GM23338 (cell line): ENCODE measurements around the gene ALX1. TPM values are rescaled to one million over a fixed set of nuclear protein-coding genes. Genes with fewer than 3 reads are reported as not detected.

Experiments used
- ATAC-seq: fragments of 200-7000 bp; cut with Tn5 transposase; 3 replicates; pipeline ENCODE4 v1.9.1; 2020
- DNase-seq: peaks from one replicate; pipeline ENCODE4 v3.0.0-alpha.2; 2015; ENCODE audit warnings: low spot score
- H2AFZ ChIP-seq: fragments of 200-600 bp; sonication (generic); 2 replicates; pipeline ENCODE4 v1.8.0; 2016; ENCODE audit warnings: antibody characterized with exemption, mild to moderate bottlenecking, moderate library complexity
- H3F3A ChIP-seq: fragments of 200-600 bp; sonication (generic); replicated peaks from 2 replicates; pipeline ENCODE4 v1.8.0; 2017; ENCODE audit warnings: antibody characterized with exemption, mixed run types, low read depth
- H3K27ac ChIP-seq: fragments of 200-600 bp; sonication (generic); 2 replicates; pipeline ENCODE4 v1.6.1; 2016; ENCODE audit warnings: low read depth
- H3K27me3 ChIP-seq: fragments of 200-600 bp; sonication (generic); 2 replicates; pipeline ENCODE4 v1.8.0; 2016; ENCODE audit warnings: mild to moderate bottlenecking, mixed run types, moderate library complexity; ENCODE audit not compliant: insufficient read depth
- H3K36me3 ChIP-seq: fragments of 200-600 bp; sonication (generic); 2 replicates; pipeline ENCODE4 v1.8.0; 2016; ENCODE audit warnings: mild to moderate bottlenecking; ENCODE audit not compliant: insufficient read depth
- H3K4me1 ChIP-seq: fragments of 200-600 bp; sonication (generic); 2 replicates; pipeline ENCODE4 v1.8.0; 2016; ENCODE audit warnings: mild to moderate bottlenecking, moderate library complexity; ENCODE audit not compliant: insufficient read depth
- H3K4me2 ChIP-seq: fragments of 200-600 bp; sonication (generic); 2 replicates; pipeline ENCODE4 v1.7.1; 2017; ENCODE audit warnings: mixed run types
- H3K4me3 ChIP-seq: fragments of 200-600 bp; sonication (generic); 2 replicates; pipeline ENCODE4 v1.6.1; 2016; ENCODE audit warnings: mixed run types
- H3K79me2 ChIP-seq: fragments of 200-600 bp; sonication (generic); replicated peaks from 2 replicates; pipeline ENCODE4 v1.8.0; 2017; ENCODE audit warnings: mild to moderate bottlenecking; ENCODE audit not compliant: insufficient read depth
- H3K9me2 ChIP-seq: fragments of 200-600 bp; sonication (generic); 2 replicates; pipeline ENCODE4 v1.8.0; 2017; ENCODE audit not compliant: insufficient read depth
- H4K20me1 ChIP-seq: fragments of 200-600 bp; sonication (generic); replicated peaks from 2 replicates; pipeline ENCODE4 v1.8.0; 2017; ENCODE audit warnings: mild to moderate bottlenecking; ENCODE audit not compliant: insufficient read depth
- H3K27ac Mint-ChIP-seq: 2 replicates; pipeline ENCODE4 v1.8.0; 2020; ENCODE audit warnings: inconsistent platforms, mild to moderate bottlenecking, moderate library complexity, mixed read lengths
- H3K27me3 Mint-ChIP-seq: 3 replicates; pipeline ENCODE4 v1.8.0; 2022; ENCODE audit warnings: low read depth, mild to moderate bottlenecking, moderate library complexity, mixed read lengths, inconsistent platforms; ENCODE audit not compliant: insufficient read depth, poor library complexity
- H3K36me3 Mint-ChIP-seq: 3 replicates; pipeline ENCODE4 v1.8.0; 2021; ENCODE audit warnings: low read depth, mild to moderate bottlenecking, inconsistent platforms, moderate library complexity, mixed read lengths
- H3K4me1 Mint-ChIP-seq: 3 replicates; pipeline ENCODE4 v1.8.0; 2020; ENCODE audit warnings: mild to moderate bottlenecking, inconsistent platforms, mixed read lengths
- H3K4me3 Mint-ChIP-seq: 3 replicates; pipeline ENCODE4 v1.8.0; 2021; ENCODE audit warnings: moderate library complexity, mild to moderate bottlenecking, inconsistent platforms, mixed read lengths
- H3K9me3 Mint-ChIP-seq: 3 replicates; pipeline ENCODE4 v1.8.0; 2020; ENCODE audit warnings: moderate library complexity, mild to moderate bottlenecking, inconsistent platforms, mixed read lengths
- EZH2 ChIP-seq: fragments of 200-600 bp; sonication (generic); IDR thresholded peaks from one replicate; pipeline ENCODE4 v1.8.0; 2017; ENCODE audit warnings: antibody characterized with exemption, mild to moderate bottlenecking, low read depth; ENCODE audit not compliant: unreplicated experiment
- JUNB ChIP-seq: IDR thresholded peaks from one replicate; pipeline ENCODE4 v1.6.1; 2016; ENCODE audit warnings: antibody characterized with exemption; ENCODE audit not compliant: unreplicated experiment
- NANOG ChIP-seq: IDR thresholded peaks from 2 replicates; pipeline ENCODE4 v1.6.1; 2016; ENCODE audit warnings: antibody characterized with exemption, borderline replicate concordance
- ZNF114 ChIP-seq: fragments of 250-450 bp; sonication (Bioruptor Pico); IDR thresholded peaks from 2 replicates; pipeline ENCODE4 v1.5.0; 2020; ENCODE audit warnings: mild to moderate bottlenecking, moderate library complexity
- ZNF331 ChIP-seq: fragments of 250-450 bp; sonication (Bioruptor Pico); IDR thresholded peaks from 2 replicates; pipeline ENCODE4 v1.5.0; 2020; ENCODE audit warnings: low read depth, mild to moderate bottlenecking, moderate library complexity
- ZNF462 ChIP-seq: fragments of 250-450 bp; sonication (Bioruptor Pico); IDR thresholded peaks from 2 replicates; pipeline ENCODE4 v1.5.0; 2020; ENCODE audit warnings: mild to moderate bottlenecking, moderate library complexity
- polyA plus RNA-seq: library from polyadenylated mRNA; unstranded; fragments of >200 nt; fragmentation: Nextera tagmentation; extraction: Ambion mirVana; gene quantifications from 2 replicates; pipeline ENCODE4 v1.2.1, GENCODE V29; 2016
- total RNA-seq: library from RNA; depleted of rRNA; stranded (reverse); fragments of >200 nt; shearing (Covaris generic); gene quantifications from 2 replicates; pipeline ENCODE4 v1.2.3, GENCODE V29; 2014
- TF ChIP-seq, protein P1 (sequence below): IDR thresholded peaks from one replicate; pipeline ENCODE4 v1.6.1; 2018; ENCODE audit warnings: antibody characterized with exemption; ENCODE audit not compliant: unreplicated experiment
- TF ChIP-seq, protein P2 (sequence below): IDR thresholded peaks from 2 replicates; pipeline ENCODE4 v1.6.1; 2016; ENCODE audit warnings: antibody characterized with exemption

ALX1 gene
- total and polyA plus RNA-seq, 2 experiments from 2014 or later: 0.49 to 1.1 TPM

DNA sequence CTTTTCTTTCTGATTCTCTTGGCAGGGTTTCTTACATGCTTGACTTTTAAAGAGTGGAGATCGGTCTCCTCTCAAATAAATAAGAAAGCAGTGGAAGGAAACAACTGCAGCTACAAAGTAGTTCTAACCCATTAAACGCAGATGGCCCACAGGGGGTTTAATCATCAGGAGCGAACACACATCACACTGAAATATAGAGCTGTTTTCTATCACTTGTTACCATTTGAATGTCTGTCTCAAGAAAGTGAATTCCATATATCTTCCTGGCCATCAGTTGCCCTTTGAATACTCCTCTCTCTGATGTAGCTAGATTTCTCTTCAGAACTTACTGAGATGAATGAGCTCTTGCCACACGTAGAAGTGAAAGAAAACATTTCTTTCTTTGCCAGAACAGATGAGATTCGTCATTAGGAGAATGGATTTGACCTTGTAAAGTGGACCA lies 29.1 kb downstream of the ALX1 start (continued):
- TF ChIP-seq ZNF462 (no peak), NANOG (no peak), ZNF331 (CRISPR knock-in tag) (no peak), ZNF114 (CRISPR knock-in tag) (no peak)
- TF ChIP-seq, protein P1, sequence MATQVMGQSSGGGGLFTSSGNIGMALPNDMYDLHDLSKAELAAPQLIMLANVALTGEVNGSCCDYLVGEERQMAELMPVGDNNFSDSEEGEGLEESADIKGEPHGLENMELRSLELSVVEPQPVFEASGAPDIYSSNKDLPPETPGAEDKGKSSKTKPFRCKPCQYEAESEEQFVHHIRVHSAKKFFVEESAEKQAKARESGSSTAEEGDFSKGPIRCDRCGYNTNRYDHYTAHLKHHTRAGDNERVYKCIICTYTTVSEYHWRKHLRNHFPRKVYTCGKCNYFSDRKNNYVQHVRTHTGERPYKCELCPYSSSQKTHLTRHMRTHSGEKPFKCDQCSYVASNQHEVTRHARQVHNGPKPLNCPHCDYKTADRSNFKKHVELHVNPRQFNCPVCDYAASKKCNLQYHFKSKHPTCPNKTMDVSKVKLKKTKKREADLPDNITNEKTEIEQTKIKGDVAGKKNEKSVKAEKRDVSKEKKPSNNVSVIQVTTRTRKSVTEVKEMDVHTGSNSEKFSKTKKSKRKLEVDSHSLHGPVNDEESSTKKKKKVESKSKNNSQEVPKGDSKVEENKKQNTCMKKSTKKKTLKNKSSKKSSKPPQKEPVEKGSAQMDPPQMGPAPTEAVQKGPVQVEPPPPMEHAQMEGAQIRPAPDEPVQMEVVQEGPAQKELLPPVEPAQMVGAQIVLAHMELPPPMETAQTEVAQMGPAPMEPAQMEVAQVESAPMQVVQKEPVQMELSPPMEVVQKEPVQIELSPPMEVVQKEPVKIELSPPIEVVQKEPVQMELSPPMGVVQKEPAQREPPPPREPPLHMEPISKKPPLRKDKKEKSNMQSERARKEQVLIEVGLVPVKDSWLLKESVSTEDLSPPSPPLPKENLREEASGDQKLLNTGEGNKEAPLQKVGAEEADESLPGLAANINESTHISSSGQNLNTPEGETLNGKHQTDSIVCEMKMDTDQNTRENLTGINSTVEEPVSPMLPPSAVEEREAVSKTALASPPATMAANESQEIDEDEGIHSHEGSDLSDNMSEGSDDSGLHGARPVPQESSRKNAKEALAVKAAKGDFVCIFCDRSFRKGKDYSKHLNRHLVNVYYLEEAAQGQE: no peak

GRCh38 chr12:85310025-85310424 lies 30.0 kb downstream of the ALX1 start:
- Mint-ChIP-seq H3K4me3 (no peak overlapping the region), H3K27ac (no peak overlapping the region)
- H3K9me2 ChIP-seq: 0 out of 2 replicates have a peak, but pooled peaks cover 2% of the 10 kb centered on the region
- no peak for TF ChIP-seq ZNF114 (CRISPR knock-in tag)
- TF ChIP-seq JUNB: no peak
- TF ChIP-seq, protein P2, sequence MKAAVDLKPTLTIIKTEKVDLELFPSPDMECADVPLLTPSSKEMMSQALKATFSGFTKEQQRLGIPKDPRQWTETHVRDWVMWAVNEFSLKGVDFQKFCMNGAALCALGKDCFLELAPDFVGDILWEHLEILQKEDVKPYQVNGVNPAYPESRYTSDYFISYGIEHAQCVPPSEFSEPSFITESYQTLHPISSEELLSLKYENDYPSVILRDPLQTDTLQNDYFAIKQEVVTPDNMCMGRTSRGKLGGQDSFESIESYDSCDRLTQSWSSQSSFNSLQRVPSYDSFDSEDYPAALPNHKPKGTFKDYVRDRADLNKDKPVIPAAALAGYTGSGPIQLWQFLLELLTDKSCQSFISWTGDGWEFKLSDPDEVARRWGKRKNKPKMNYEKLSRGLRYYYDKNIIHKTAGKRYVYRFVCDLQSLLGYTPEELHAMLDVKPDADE: no peak
- TF ChIP-seq EZH2: no peak
- TF ChIP-seq, protein P1: no peak
- TF ChIP-seq ZNF331 (CRISPR knock-in tag): no peak

More at GRCh38 chr12:85310025-85310424, 30.0 kb downstream of the ALX1 start:
- Histone ChIP-seq H3K27me3 (no peaks in the 10 kb centered on the region), H3K4me2 (no peak overlapping the region), H4K20me1 (no peaks in the 10 kb centered on the region), H3K36me3 (no peaks in the 10 kb centered on the region), H3K27ac (no peak overlapping the region), H3K4me3 (no peak overlapping the region), H2AFZ (no peak overlapping the region), H3F3A (no peaks in the 10 kb centered on the region), H3K4me1 (peaks cover 7% of the 10 kb centered on the region; the same call in 1 of the 2 replicates), H3K79me2 (no peaks in the 10 kb centered on the region)
- H3K36me3 Mint-ChIP-seq: peaks cover 3% of the 10 kb centered on the region; the same call in 1 of the 3 replicates
- H3K27me3 Mint-ChIP-seq: no peaks in the 10 kb centered on the region
- peaks cover 3% of the 10 kb centered on the region; the same call in 2 of the 3 replicates for H3K9me3 Mint-ChIP-seq
- ATAC-seq: no peak
- peaks cover 10% of the 10 kb centered on the region; the same call in 1 of the 3 replicates for H3K4me1 Mint-ChIP-seq
- no peak for DNase-seq
